Measurements from ENCODE around the gene NDUFS3.

NDUFS3 gene

GRCh38 chr11:47626234-47626633 lies 47.4 kb downstream of the NDUFS3 start:
- DNase-seq (ENCODE audit: insufficient read length, low spot score) (no peak), FAIRE-seq (no peak)

GRCh38 chr11:47628026-47628425 lies 49.2 kb downstream of the NDUFS3 start:
- FAIRE-seq (no peak), DNase-seq (ENCODE audit: insufficient read length, low spot score) (no peak)

- FAIRE-seq: no peak
- no peak for DNase-seq (ENCODE audit: insufficient read length, low spot score)
Measured at GRCh38 chr11:47631473-47631872, 52.6 kb downstream of the NDUFS3 start.
